B cell (primary cell): ENCODE data around the gene SLC2A5. TPM values are rescaled to one million over a fixed set of nuclear protein-coding genes. Genes with fewer than 3 reads are reported as not detected.

ENCODE experiments used
- ATAC-seq: fragments of 200-7000 bp; cut with Tn5 transposase; one replicate; pipeline ENCODE4 v1.10.0; 2021; ENCODE audit warnings: low read depth, mild to moderate bottlenecking, moderate number of reproducible peaks, moderate library complexity
- CTCF ChIA-PET: fragments of 350-600 bp; sonication (Branson Sonifier 250); formaldehyde crosslinking; loops from one replicate; lab custom pipeline; 2021; ENCODE audit warnings: antibody characterized with exemption, inconsistent platforms; lab: Charles Lee
- POLR2A ChIA-PET: fragments of 350-600 bp; sonication (Branson Sonifier 250); formaldehyde crosslinking; loops from one replicate; lab custom pipeline; 2021; ENCODE audit warnings: antibody characterized with exemption; lab: Charles Lee
- DNase-seq: peaks from one replicate; pipeline ENCODE4 v3.0.0; 2013
- H2AFZ ChIP-seq: 2 replicates; pipeline ENCODE4 v1.6.1; 2012; ENCODE audit warnings: mild to moderate bottlenecking, low read depth, low read length; ENCODE audit not compliant: insufficient read depth, poor library complexity, severe bottlenecking
- H3K27ac ChIP-seq, 2 donors: 1 replicate in 1 of 2; 2 replicates in 1 of 2; pipeline ENCODE4 v1.5.1; 2012 to 2013; ENCODE audit warnings: low read length in 2 of 2, mild to moderate bottlenecking in 2 of 2, moderate library complexity in 1 of 2
- H3K27me3 ChIP-seq, 4 experiments: fragments of 200-600 bp in 1 of 4; sonication (generic) in 1 of 4; replicated peaks in 1 of 4; 1 replicate in 2 of 4; 2 replicates in 2 of 4; pipeline versions ENCODE4 v1.6.1 to v1.7.0; 2013 to 2016; ENCODE audit warnings: low read length in 3 of 4, mild to moderate bottlenecking in 2 of 4, mixed read lengths in 1 of 4, moderate library complexity in 1 of 4; ENCODE audit not compliant: insufficient read depth in 4 of 4, control insufficient read depth in 3 of 4; ENCODE audit errors: control extremely low read depth in 1 of 4
- H3K36me3 ChIP-seq, 2 experiments: replicated peaks in 1 of 2; 1 replicate in 1 of 2; 2 replicates in 1 of 2; pipeline versions ENCODE4 v1.6.1 to v1.7.1; 2013; ENCODE audit warnings: low read length in 1 of 2; ENCODE audit not compliant: insufficient read depth in 2 of 2, control insufficient read depth in 1 of 2; ENCODE audit errors: control extremely low read depth in 1 of 2, extremely low read depth in 1 of 2
- H3K4me1 ChIP-seq, 2 donors: fragments of 200-600 bp in 1 of 2; sonication (generic) in 1 of 2; 1 replicate in 1 of 2; 2 replicates in 1 of 2; pipeline versions ENCODE4 v1.5.1 to v1.6.1; 2013 to 2017; ENCODE audit warnings: low read length in 2 of 2; ENCODE audit not compliant: control insufficient read depth in 2 of 2, insufficient read depth in 2 of 2
- H3K4me2 ChIP-seq: replicated peaks from 2 replicates; pipeline ENCODE3; 2012; ENCODE audit warnings: mild to moderate bottlenecking, low read depth, low read length; ENCODE audit not compliant: poor library complexity, severe bottlenecking
- H3K4me3 ChIP-seq, 5 experiments: fragments of 200-600 bp in 1 of 5; sonication (generic) in 1 of 5; 1 replicate in 3 of 5; 2 replicates in 2 of 5; pipeline versions ENCODE4 v1.5.1 to v1.7.0; 2011 to 2016; ENCODE audit warnings: low read length in 4 of 5, mild to moderate bottlenecking in 4 of 5, low read depth in 2 of 5, control low read depth in 1 of 5, moderate library complexity in 1 of 5; ENCODE audit not compliant: insufficient read depth in 1 of 5; ENCODE audit errors: control extremely low read depth in 1 of 5, extremely low read depth in 1 of 5
- H3K79me2 ChIP-seq: fragments of 200-600 bp; sonication (generic); one replicate; pipeline ENCODE4 v1.6.0; 2016; ENCODE audit warnings: low read length; ENCODE audit not compliant: control insufficient read depth, insufficient read depth
- H3K9ac ChIP-seq: fragments of 200-600 bp; sonication (generic); 2 replicates; pipeline ENCODE4 v1.6.1; 2017; ENCODE audit warnings: mild to moderate bottlenecking, low read length, moderate library complexity
- H3K9me3 ChIP-seq, 3 donors: one replicate each; pipeline versions ENCODE4 v1.6.1 to v1.7.1; 2013; ENCODE audit warnings: low read length in 2 of 3; ENCODE audit not compliant: control insufficient read depth in 2 of 3, insufficient read depth in 1 of 3; ENCODE audit errors: control extremely low read depth in 1 of 3
- H4K20me1 ChIP-seq: 2 replicates; pipeline ENCODE4 v1.6.0; 2012; ENCODE audit warnings: mild to moderate bottlenecking, low read length; ENCODE audit not compliant: insufficient read depth, control insufficient read depth, poor library complexity, severe bottlenecking
- H3K27ac Mint-ChIP-seq: one replicate; pipeline ENCODE4 v1.8.0; 2021; ENCODE audit warnings: mixed read lengths
- H3K27me3 Mint-ChIP-seq: one replicate; pipeline ENCODE4 v1.8.0; 2021; ENCODE audit warnings: mixed read lengths
- H3K4me1 Mint-ChIP-seq: one replicate; pipeline ENCODE4 v1.8.0; 2021; ENCODE audit warnings: mixed read lengths
- H3K4me3 Mint-ChIP-seq: one replicate; pipeline ENCODE4 v1.8.0; 2021; ENCODE audit warnings: mixed read lengths
- H3K9me3 Mint-ChIP-seq: one replicate; pipeline ENCODE4 v1.8.0; 2022; ENCODE audit warnings: mixed read lengths; ENCODE audit not compliant: insufficient read depth
- EZH2 ChIP-seq: IDR thresholded peaks from 2 replicates; pipeline ENCODE4 v1.6.1; 2012; ENCODE audit warnings: borderline replicate concordance, low read depth, mild to moderate bottlenecking, moderate library complexity, low read length; ENCODE audit not compliant: insufficient read depth, poor library complexity, severe bottlenecking
- WGBS: methylation state at CpG from one replicate; pipeline ENCODE4 v1.1.5; 2013; ENCODE audit warnings: missing lambda C conversion rate; ENCODE audit not compliant: insufficient coverage; 5-methylcytosine and 5-hydroxymethylcytosine counted together
- intact Hi-C: fragments of 100-400 bp; cut with micrococcal nuclease; formaldehyde crosslinking; loops from one replicate; pipeline ENCODE4 v1.10.0; 2022
- polyA plus RNA-seq: library from polyadenylated mRNA; depleted of rRNA; stranded (reverse); fragments of >200 nt; gene quantifications from 2 replicates; pipeline ENCODE4 v1.2.3, GENCODE V29; 2012
- total RNA-seq, 2 donors: library from RNA; stranded (reverse); fragments of 120-200 nt in 1 of 2; gene quantifications; 1 replicate in 1 of 2; 2 replicates in 1 of 2; pipeline versions ENCODE4 v1.2.3 to v1.2.4, GENCODE V29; 2013 to 2022
- TF ChIP-seq, protein P1 (sequence below): fragments of 200-600 bp; IDR thresholded peaks from one replicate; pipeline ENCODE4 v1.8.0; 2022; ENCODE audit warnings: antibody characterized with exemption, mild to moderate bottlenecking

Gene SLC2A5
- total and polyA plus RNA-seq, 2 donors (not counting 1 experiment from before 2014, with no cell fraction given), result 16.7 to 29.5 TPM

DNA sequence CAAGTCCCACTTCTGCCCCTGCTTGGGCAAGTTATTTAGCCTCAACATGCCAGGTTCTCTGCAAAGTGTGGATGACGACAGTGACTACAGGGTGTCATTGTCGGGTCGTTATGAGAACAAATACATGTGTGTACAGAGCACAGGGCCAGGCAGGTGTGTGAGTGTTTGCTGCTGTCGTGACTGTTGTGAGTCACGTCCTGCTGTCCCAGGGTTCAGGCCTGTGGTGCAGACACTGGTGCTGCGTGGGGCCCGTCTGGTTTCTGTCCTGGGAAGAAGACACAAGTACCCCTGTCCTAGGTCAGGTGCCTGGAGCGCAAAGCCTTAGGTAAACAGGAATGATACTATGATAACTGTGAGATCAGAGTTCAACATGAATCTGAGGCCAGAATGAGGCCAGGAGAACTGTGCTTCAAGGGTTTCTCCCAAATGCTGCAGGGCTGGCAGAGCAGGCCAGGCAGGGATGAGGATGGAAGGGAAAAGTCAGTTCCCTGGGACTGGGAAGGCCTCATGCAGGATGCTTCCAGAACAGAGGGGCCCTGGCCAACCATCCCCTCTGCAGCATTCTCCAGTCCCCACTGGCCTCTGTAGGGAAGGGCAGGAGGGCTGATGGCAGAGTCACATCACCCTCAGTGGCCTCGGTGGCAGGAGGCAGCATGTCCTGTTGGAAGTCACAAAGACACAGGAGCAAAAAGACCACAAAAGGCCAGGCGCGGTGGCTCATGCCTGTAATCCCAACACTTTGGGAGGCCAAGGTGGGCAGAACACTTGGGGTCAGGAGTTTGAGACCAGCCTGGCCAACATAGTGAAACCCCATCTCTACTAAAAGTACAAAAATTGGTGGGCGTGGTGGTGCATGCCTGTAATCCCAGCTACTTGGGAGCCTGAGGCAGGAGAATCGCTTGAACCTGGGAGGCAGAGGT lies 43.8 kb upstream of the SLC2A5 start:
- no peaks in the 10 kb centered on the region for H3K27me3 Mint-ChIP-seq
- ChIA-PET CTCF (interaction anchor here (0.7 to 5.0 kb wide), 5 partner anchors 8 to 378 kb away, joined by 3 to 153 read pairs (median 15); no protein-coding TSS in a partner anchor), POLR2A (no interaction called here)
- Histone ChIP-seq H3K79me2 (no peaks in the 10 kb centered on the region), H2AFZ (no peak overlapping the region), H4K20me1 (no peaks in the 10 kb centered on the region), H3K4me2 (no peak overlapping the region), H3K4me3 (no peak overlapping the region), H3K9ac (no peak overlapping the region), H3K9me3 (no peaks in the 10 kb centered on the region), H3K27ac (no peak overlapping the region), H3K27me3 (no peaks in the 10 kb centered on the region), H3K4me1 (peaks cover 0 to 5% of the 10 kb centered on the region in 2 donors), H3K36me3 (peaks cover 0 to 2% of the 10 kb centered on the region in 2 experiments)
- H3K27ac Mint-ChIP-seq, result no peak overlapping the region
- TF ChIP-seq, protein P1, sequence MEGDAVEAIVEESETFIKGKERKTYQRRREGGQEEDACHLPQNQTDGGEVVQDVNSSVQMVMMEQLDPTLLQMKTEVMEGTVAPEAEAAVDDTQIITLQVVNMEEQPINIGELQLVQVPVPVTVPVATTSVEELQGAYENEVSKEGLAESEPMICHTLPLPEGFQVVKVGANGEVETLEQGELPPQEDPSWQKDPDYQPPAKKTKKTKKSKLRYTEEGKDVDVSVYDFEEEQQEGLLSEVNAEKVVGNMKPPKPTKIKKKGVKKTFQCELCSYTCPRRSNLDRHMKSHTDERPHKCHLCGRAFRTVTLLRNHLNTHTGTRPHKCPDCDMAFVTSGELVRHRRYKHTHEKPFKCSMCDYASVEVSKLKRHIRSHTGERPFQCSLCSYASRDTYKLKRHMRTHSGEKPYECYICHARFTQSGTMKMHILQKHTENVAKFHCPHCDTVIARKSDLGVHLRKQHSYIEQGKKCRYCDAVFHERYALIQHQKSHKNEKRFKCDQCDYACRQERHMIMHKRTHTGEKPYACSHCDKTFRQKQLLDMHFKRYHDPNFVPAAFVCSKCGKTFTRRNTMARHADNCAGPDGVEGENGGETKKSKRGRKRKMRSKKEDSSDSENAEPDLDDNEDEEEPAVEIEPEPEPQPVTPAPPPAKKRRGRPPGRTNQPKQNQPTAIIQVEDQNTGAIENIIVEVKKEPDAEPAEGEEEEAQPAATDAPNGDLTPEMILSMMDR, result no peak
- TF ChIP-seq EZH2, result no peak
- WGBS, result 96% methylated on average over 13 of the region's 13 CpGs
- no peaks in the 10 kb centered on the region for H3K9me3 Mint-ChIP-seq
- H3K4me3 Mint-ChIP-seq, result no peak overlapping the region
- ATAC-seq (no peak), DNase-seq (no peak)
- intact Hi-C loops, result no loop called here
- H3K4me1 Mint-ChIP-seq, result peaks cover 2% of the 10 kb centered on the region

GRCh38 chr1:9111957-9112356 lies 42.5 kb upstream of the SLC2A5 start:
- Histone ChIP-seq H3K27ac (no peak overlapping the region), H3K4me1 (peaks cover 0 to 5% of the 10 kb centered on the region in 2 donors), H3K9me3 (no peaks in the 10 kb centered on the region), H3K9ac (no peak overlapping the region), H3K4me3 (no peak overlapping the region), H2AFZ (no peak overlapping the region), H3K79me2 (no peaks in the 10 kb centered on the region), H3K27me3 (no peaks in the 10 kb centered on the region), H3K36me3 (peaks cover 0 to 2% of the 10 kb centered on the region in 2 experiments), H3K4me2 (no peak overlapping the region), H4K20me1 (no peaks in the 10 kb centered on the region)
- CTCF ChIA-PET, result interaction anchor here (0.6 to 5.0 kb wide), 19 partner anchors 9 to 406 kb away, joined by 3 to 153 read pairs (median 10); partner anchors contain the start of gene GPR157
- POLR2A ChIA-PET, result no interaction called here
- WGBS, result 82% methylated on average over 9 of the region's 9 CpGs
- no peak overlapping the region for H3K27ac Mint-ChIP-seq
- no peak for TF ChIP-seq EZH2
- TF ChIP-seq, protein P1, result no peak
- ATAC-seq (no peak), DNase-seq (no peak)
- no peaks in the 10 kb centered on the region for H3K27me3 Mint-ChIP-seq
- intact Hi-C loops, result loop anchor here (2.0 kb wide), 1 partner anchor 17 kb away; the partner anchor contains the start of gene GPR157
- H3K4me3 Mint-ChIP-seq, result no peak overlapping the region
- H3K4me1 Mint-ChIP-seq, result peaks cover 2% of the 10 kb centered on the region
- no peaks in the 10 kb centered on the region for H3K9me3 Mint-ChIP-seq
